Sciatic nerve (tissue), 2 donors: ENCODE measurements around the gene TMEM215. TPM values are rescaled to one million over a fixed set of nuclear protein-coding genes. Genes with fewer than 3 reads are reported as not detected.

Source experiments
- ATAC-seq: fragments of 200-7000 bp; cut with Tn5 transposase; one replicate; pipeline ENCODE4 v1.9.1; 2020; ENCODE audit warnings: mild to moderate bottlenecking, moderate library complexity
- DNase-seq: peaks from one replicate; pipeline ENCODE4 v3.0.0-alpha.2; 2020; ENCODE audit warnings: low spot score
- intact Hi-C: fragments of 100-400 bp; cut with DNase I; formaldehyde crosslinking; loops from one replicate; pipeline ENCODE4 v1.14.2; 2022
- total RNA-seq: library from RNA; stranded (reverse); fragmentation: NEBNext Ultra II Directional; extraction: Animal tissue kit (Norgen Biotek cat#: 25700); gene quantifications from one replicate; pipeline ENCODE4 v1.2.1, GENCODE V29; 2021
- donor health status: DM: no; HTN: no; CAD: no.
- donor health status: DM: no; HTN: no; CAD: no.

TMEM215 gene
- total RNA-seq, 1 donor from 2014 or later: 9.7 TPM

- DNase-seq (no peak), ATAC-seq (no peak)
- intact Hi-C loops: no loop called here
Observed at GRCh38 chr9:32825203-32825602, 41.9 kb downstream of the TMEM215 start.

- intact Hi-C loops: no loop called here
- ATAC-seq: no peak
- DNase-seq: no peak
Observed at GRCh38 chr9:32828861-32829260, 45.5 kb downstream of the TMEM215 start.

- no peak for ATAC-seq
- intact Hi-C loops: no loop called here
- DNase-seq: no peak
Observed at GRCh38 chr9:32832346-32832745, 49.0 kb downstream of the TMEM215 start.

Other genes with a start within 250 kb of the TMEM215 start
- gene SMIM27, start 231.2 kb upstream of the TMEM215 start, total RNA-seq: 15.4 TPM
- gene TOPORS, start 231.0 kb upstream of the TMEM215 start, total RNA-seq: 19.3 TPM
- gene NDUFB6, start 210.4 kb upstream of the TMEM215 start, total RNA-seq: 41.2 TPM
- not detected for gene TAF1L, start 147.9 kb upstream of the TMEM215 start, total RNA-seq
- gene APTX, start 218.1 kb downstream of the TMEM215 start, total RNA-seq: 29.0 TPM
- 108 TPM for gene DNAJA1, start 241.7 kb downstream of the TMEM215 start, total RNA-seq